HepG2 (cell line): ENCODE measurements around the gene CD300LF. TPM values are rescaled to one million over a fixed set of nuclear protein-coding genes. Genes with fewer than 3 reads are reported as not detected.

ENCODE experiments used
- ATF1 ChIP-seq: IDR thresholded peaks from 2 replicates; pipeline ENCODE4 v1.6.1; 2016; ENCODE audit warnings: mild to moderate bottlenecking, control low read depth
- E2F5 ChIP-seq: sonication (generic); formaldehyde crosslinking; conservative IDR thresholded peaks from 2 replicates; pipeline ENCODE4 v1.4.0; 2020; ENCODE audit warnings: missing genetic modification reagents
- FOXM1 ChIP-seq: sonication (generic); formaldehyde crosslinking; IDR thresholded peaks from 2 replicates; pipeline ENCODE4 v1.5.0; 2020; ENCODE audit warnings: missing genetic modification reagents
- ISX ChIP-seq: sonication (generic); formaldehyde crosslinking; conservative IDR thresholded peaks from 2 replicates; pipeline ENCODE4 v1.5.0; 2020; ENCODE audit warnings: missing genetic modification reagents
- MED8 ChIP-seq: sonication (generic); formaldehyde crosslinking; IDR thresholded peaks from 2 replicates; pipeline ENCODE4 v1.8.1; 2023; ENCODE audit warnings: mild to moderate bottlenecking, missing genetic modification reagents; ENCODE audit not compliant: insufficient replicate concordance
- MIER3 ChIP-seq: IDR thresholded peaks from 2 replicates; pipeline ENCODE4 v1.6.1; 2016; ENCODE audit warnings: missing compliant biosample characterization, borderline replicate concordance
- NCOA5 ChIP-seq: sonication (generic); formaldehyde crosslinking; IDR thresholded peaks from 2 replicates; pipeline ENCODE4 v1.4.0; 2020; ENCODE audit warnings: missing genetic modification reagents
- RFXAP ChIP-seq: sonication (generic); formaldehyde crosslinking; IDR thresholded peaks from 2 replicates; pipeline ENCODE4 v1.4.0; 2020; ENCODE audit warnings: missing genetic modification reagents, borderline replicate concordance
- SAFB2 ChIP-seq: sonication (generic); formaldehyde crosslinking; IDR thresholded peaks from 2 replicates; pipeline ENCODE4 v1.5.1; 2020; ENCODE audit warnings: missing genetic modification reagents, low read depth, mild to moderate bottlenecking, borderline replicate concordance
- TOE1 ChIP-seq: sonication (generic); formaldehyde crosslinking; IDR thresholded peaks from 2 replicates; pipeline ENCODE4 v1.4.0; 2020; ENCODE audit warnings: mild to moderate bottlenecking, missing genetic modification reagents
- ZBTB8A ChIP-seq: sonication (generic); formaldehyde crosslinking; IDR thresholded peaks from 2 replicates; pipeline ENCODE4 v1.4.0; 2020; ENCODE audit warnings: mild to moderate bottlenecking, low read depth, missing genetic modification reagents, borderline replicate concordance
- ZFP41 ChIP-seq: sonication (generic); formaldehyde crosslinking; IDR thresholded peaks from 2 replicates; pipeline ENCODE4 v1.4.0; 2020; ENCODE audit warnings: mild to moderate bottlenecking, missing genetic modification reagents, borderline replicate concordance
- ZHX2 ChIP-seq, 2 experiments: sonication (generic) in 1 of 2; formaldehyde crosslinking in 1 of 2; IDR thresholded peaks; 2 replicates each; pipeline versions ENCODE4 v1.6.1 to v1.9.0; 2014 to 2022; ENCODE audit warnings: antibody characterized with exemption in 1 of 2, borderline replicate concordance in 1 of 2, inconsistent platforms in 1 of 2, low read depth in 1 of 2, missing genetic modification reagents in 1 of 2
- ZNF17 ChIP-seq: sonication (generic); formaldehyde crosslinking; IDR thresholded peaks from 2 replicates; pipeline ENCODE4 v1.5.0; 2020; ENCODE audit warnings: mild to moderate bottlenecking, missing genetic modification reagents
- ZNF263 ChIP-seq: sonication (generic); formaldehyde crosslinking; IDR thresholded peaks from 2 replicates; pipeline ENCODE4 v1.4.0; 2020; ENCODE audit warnings: missing genetic modification reagents
- ZNF543 ChIP-seq: sonication (generic); formaldehyde crosslinking; IDR thresholded peaks from 2 replicates; pipeline ENCODE4 v1.4.0; 2020; ENCODE audit warnings: mild to moderate bottlenecking, missing genetic modification reagents
- ZSCAN22 ChIP-seq: sonication (generic); formaldehyde crosslinking; IDR thresholded peaks from 2 replicates; pipeline ENCODE4 v1.4.0; 2020; ENCODE audit warnings: mild to moderate bottlenecking, missing genetic modification reagents
- polyA plus RNA-seq, 8 experiments: library from polyadenylated mRNA; depleted of rRNA in 3 of 8; stranded (reverse) in 7 of 8; unstranded in 1 of 8; fragments of >200 nt; fragmentation: Illumina TruSeq in 4 of 8; extraction: Trizol in 4 of 8; gene quantifications; 2 replicates each; pipeline versions ENCODE4 v1.2.1 to v1.2.3, GENCODE V29; 2011 to 2016; ENCODE audit warnings: low read depth in 4 of 8, missing spikeins in 1 of 8, mixed read lengths in 1 of 8; ENCODE audit not compliant: insufficient read depth in 1 of 8
- total RNA-seq, 5 experiments: library from RNA; depleted of rRNA; stranded (reverse); fragments of >200 nt; fragmentation: Illumina TruSeq; extraction: Trizol; gene quantifications; 2 replicates each; pipeline ENCODE4 v1.2.3, GENCODE V29; 2016; ENCODE audit warnings: low read depth in 1 of 5
- TF ChIP-seq, protein P1 (sequence below): IDR thresholded peaks from 2 replicates; pipeline ENCODE4 v1.6.1; 2016; ENCODE audit warnings: low read depth, control low read depth
- TF ChIP-seq, protein P2 (sequence below): sonication (generic); formaldehyde crosslinking; IDR thresholded peaks from 2 replicates; pipeline ENCODE4 v1.4.0; 2020; ENCODE audit warnings: missing genetic modification reagents, borderline replicate concordance

The CD300LF gene
- total and polyA plus RNA-seq, 2 of the 13 experiments (the other 11 are each of a cell fraction or from before 2014, with no cell fraction given) = not detected

GRCh38 chr17:74744714-74745547 lies 32.2 kb upstream of the CD300LF start (continued):
- TF ChIP-seq MED8 = no peak
- TF ChIP-seq ZSCAN22 (CRISPR knock-in tag) = no peak
- TF ChIP-seq SAFB2 (CRISPR knock-in tag) = 0 out of 2 replicates have a peak, but pooled peaks have one; percentile 63
- TF ChIP-seq ZFP41 (CRISPR knock-in tag) = no peak; the same call in 1 of the 2 replicates
- TF ChIP-seq FOXM1 (CRISPR knock-in tag) = no peak
- no peak for TF ChIP-seq ZNF17 (CRISPR knock-in tag)
- no peak for TF ChIP-seq ZNF543 (CRISPR knock-in tag)
- TF ChIP-seq ATF1 (CRISPR knock-in tag) = no peak
- TF ChIP-seq, protein P1, sequence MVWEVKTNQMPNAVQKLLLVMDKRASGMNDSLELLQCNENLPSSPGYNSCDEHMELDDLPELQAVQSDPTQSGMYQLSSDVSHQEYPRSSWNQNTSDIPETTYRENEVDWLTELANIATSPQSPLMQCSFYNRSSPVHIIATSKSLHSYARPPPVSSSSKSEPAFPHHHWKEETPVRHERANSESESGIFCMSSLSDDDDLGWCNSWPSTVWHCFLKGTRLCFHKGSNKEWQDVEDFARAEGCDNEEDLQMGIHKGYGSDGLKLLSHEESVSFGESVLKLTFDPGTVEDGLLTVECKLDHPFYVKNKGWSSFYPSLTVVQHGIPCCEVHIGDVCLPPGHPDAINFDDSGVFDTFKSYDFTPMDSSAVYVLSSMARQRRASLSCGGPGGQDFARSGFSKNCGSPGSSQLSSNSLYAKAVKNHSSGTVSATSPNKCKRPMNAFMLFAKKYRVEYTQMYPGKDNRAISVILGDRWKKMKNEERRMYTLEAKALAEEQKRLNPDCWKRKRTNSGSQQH = 0 out of 2 replicates have a peak, but pooled peaks have one; percentile 24
- TF ChIP-seq ISX (CRISPR knock-in tag) = no peak
- TF ChIP-seq MIER3 (CRISPR knock-in tag) = no peak
- TF ChIP-seq ZBTB8A (CRISPR knock-in tag) = no peak
- TF ChIP-seq ZNF263 = peak; percentile 95
- TF ChIP-seq, protein P2, sequence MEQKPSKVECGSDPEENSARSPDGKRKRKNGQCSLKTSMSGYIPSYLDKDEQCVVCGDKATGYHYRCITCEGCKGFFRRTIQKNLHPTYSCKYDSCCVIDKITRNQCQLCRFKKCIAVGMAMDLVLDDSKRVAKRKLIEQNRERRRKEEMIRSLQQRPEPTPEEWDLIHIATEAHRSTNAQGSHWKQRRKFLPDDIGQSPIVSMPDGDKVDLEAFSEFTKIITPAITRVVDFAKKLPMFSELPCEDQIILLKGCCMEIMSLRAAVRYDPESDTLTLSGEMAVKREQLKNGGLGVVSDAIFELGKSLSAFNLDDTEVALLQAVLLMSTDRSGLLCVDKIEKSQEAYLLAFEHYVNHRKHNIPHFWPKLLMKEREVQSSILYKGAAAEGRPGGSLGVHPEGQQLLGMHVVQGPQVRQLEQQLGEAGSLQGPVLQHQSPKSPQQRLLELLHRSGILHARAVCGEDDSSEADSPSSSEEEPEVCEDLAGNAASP = peak; percentile 52; the same call in 1 of the 2 replicates
- TF ChIP-seq RFXAP (CRISPR knock-in tag) = peak; percentile 70; the same call in 1 of the 2 replicates
- no peak for TF ChIP-seq NCOA5 (CRISPR knock-in tag)
- TF ChIP-seq E2F5 (CRISPR knock-in tag) = no peak
- no peak for TF ChIP-seq TOE1
- TF ChIP-seq ZHX2 (IDR thresholded peaks at IDR 0.05; ENCODE audit: low read depth) = no peak
- no peak; the same call in 1 of the 2 replicates for TF ChIP-seq ZHX2 (CRISPR knock-in tag; IDR thresholded peaks at IDR 0.05; ENCODE audit: borderline replicate concordance)
